Karpas-422 (cell line): ENCODE results near the gene HOXB8. TPM values are rescaled to one million over a fixed set of nuclear protein-coding genes. Genes with fewer than 3 reads are reported as not detected.
A peak's percentile ranks its signal among the peaks of the same experiment; 100 is the strongest.

Experiments used
- DNase-seq: peaks from one replicate; pipeline ENCODE4 v3.0.0-alpha.2; 2015
- H2AFZ ChIP-seq: fragments of 200-600 bp; sonication (generic); 2 replicates; pipeline ENCODE4 v1.6.1; 2014; ENCODE audit warnings: antibody characterized with exemption, low read length, mixed read lengths
- H3K27ac ChIP-seq: fragments of 200-600 bp; sonication (generic); 2 replicates; pipeline ENCODE4 v1.5.1; 2014; ENCODE audit warnings: mild to moderate bottlenecking, low read length, moderate library complexity
- H3K27me3 ChIP-seq: fragments of 200-600 bp; sonication (generic); 2 replicates; pipeline ENCODE4 v1.6.1; 2014; ENCODE audit warnings: low read length, mixed read lengths
- H3K36me3 ChIP-seq: fragments of 200-600 bp; sonication (generic); 2 replicates; pipeline ENCODE4 v1.6.1; 2014; ENCODE audit warnings: low read length, mixed read lengths; ENCODE audit not compliant: insufficient read depth
- H3K4me1 ChIP-seq: fragments of 200-600 bp; sonication (generic); 2 replicates; pipeline ENCODE4 v1.6.1; 2014; ENCODE audit warnings: mild to moderate bottlenecking, low read length, mixed read lengths
- H3K4me2 ChIP-seq: fragments of 200-600 bp; sonication (generic); 2 replicates; pipeline ENCODE4 v1.6.1; 2014; ENCODE audit warnings: low read length, low read depth, mild to moderate bottlenecking; ENCODE audit not compliant: poor library complexity, severe bottlenecking
- H3K4me3 ChIP-seq: fragments of 200-600 bp; sonication (generic); 2 replicates; pipeline ENCODE4 v1.5.1; 2014; ENCODE audit warnings: mild to moderate bottlenecking, antibody characterized with exemption, low read length, mixed read lengths
- H3K79me2 ChIP-seq: fragments of 200-600 bp; sonication (generic); 2 replicates; pipeline ENCODE4 v1.6.1; 2014; ENCODE audit warnings: mild to moderate bottlenecking, low read length, mixed read lengths
- H3K9ac ChIP-seq: fragments of 200-600 bp; sonication (generic); 2 replicates; pipeline ENCODE4 v1.6.0; 2014; ENCODE audit warnings: low read length
- H3K9me2 ChIP-seq: fragments of 200-600 bp; sonication (generic), shearing (Covaris generic); replicated peaks from 2 replicates; pipeline ENCODE4 v1.6.0; 2014; ENCODE audit warnings: mild to moderate bottlenecking, low read length, moderate library complexity; ENCODE audit not compliant: insufficient read depth
- H3K9me3 ChIP-seq: fragments of 300-700, 200-600 bp; sonication (generic); 2 replicates; pipeline ENCODE4 v1.6.1; 2014; ENCODE audit warnings: low read length, mixed read lengths
- H4K20me1 ChIP-seq: fragments of 200-600 bp; sonication (generic); 2 replicates; pipeline ENCODE4 v1.6.1; 2014; ENCODE audit warnings: mild to moderate bottlenecking, antibody characterized with exemption, low read length, low read depth; ENCODE audit not compliant: insufficient read depth
- total RNA-seq: library from RNA; depleted of rRNA; stranded (reverse); fragments of >200 nt; shearing (Covaris generic); gene quantifications from 2 replicates; pipeline ENCODE4 v1.2.3, GENCODE V29; 2014; ENCODE audit warnings: low replicate concordance

HOXB8 gene
- total RNA-seq, 1 experiment from 2014 or later = 4.2 TPM

- peaks cover 16% of the 10 kb centered on the region for H3K4me1 ChIP-seq
- no peaks in the 10 kb centered on the region for H3K36me3 ChIP-seq
- H3K79me2 ChIP-seq = no peaks in the 10 kb centered on the region
- no peak for DNase-seq
- H3K27ac ChIP-seq = no peak overlapping the region
- H3K9ac ChIP-seq = no peak overlapping the region
- no peak overlapping the region for H3K4me3 ChIP-seq
- H3K9me3 ChIP-seq = no peaks in the 10 kb centered on the region
- H3K4me2 ChIP-seq = no peak overlapping the region
- H3K9me2 ChIP-seq = no peaks in the 10 kb centered on the region
- no peaks in the 10 kb centered on the region for H4K20me1 ChIP-seq
- no peak overlapping the region for H2AFZ ChIP-seq
- no peaks in the 10 kb centered on the region for H3K27me3 ChIP-seq
These were observed 25.1 kb upstream of the HOXB8 start for GRCh38 chr17:48639982-48640857.

DNA sequence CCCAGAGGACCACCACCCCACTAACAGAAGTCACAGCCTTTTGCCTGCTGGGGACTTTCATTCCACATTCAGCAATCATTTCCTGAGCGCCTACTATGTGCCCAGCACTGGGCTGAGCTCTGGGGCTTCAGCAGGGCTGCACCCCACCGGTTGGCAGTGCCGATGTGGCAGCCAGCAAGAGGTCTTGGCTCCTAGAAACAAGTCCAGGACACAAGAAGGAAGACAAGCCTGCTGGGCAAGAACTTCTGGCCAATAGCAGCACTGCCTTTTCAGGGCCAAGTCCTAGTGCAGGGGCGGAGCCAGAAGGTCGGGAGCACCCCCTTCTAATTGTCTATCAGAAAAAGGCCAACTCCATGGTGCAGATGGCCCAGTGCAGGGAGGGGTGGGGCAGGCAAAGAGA, 24.0 kb upstream of the HOXB8 start:
- Histone ChIP-seq H3K9me2 (no peaks in the 10 kb centered on the region), H3K9me3 (no peaks in the 10 kb centered on the region), H3K4me2 (no peak overlapping the region), H2AFZ (no peak overlapping the region; the same call in 1 of the 2 replicates), H3K9ac (no peak overlapping the region), H3K27me3 (no peaks in the 10 kb centered on the region), H4K20me1 (no peaks in the 10 kb centered on the region), H3K79me2 (no peaks in the 10 kb centered on the region), H3K4me3 (no peak overlapping the region), H3K4me1 (peaks cover 21% of the 10 kb centered on the region), H3K27ac (no peak overlapping the region), H3K36me3 (no peaks in the 10 kb centered on the region)
- DNase-seq = peak; percentile 46

GRCh38 chr17:48637323-48638260, 22.5 kb upstream of the HOXB8 start:
- Histone ChIP-seq H4K20me1 (no peaks in the 10 kb centered on the region), H2AFZ (no peak overlapping the region), H3K4me2 (no peak overlapping the region), H3K9me3 (no peaks in the 10 kb centered on the region), H3K79me2 (no peaks in the 10 kb centered on the region), H3K27me3 (no peaks in the 10 kb centered on the region), H3K9me2 (no peaks in the 10 kb centered on the region), H3K9ac (no peak overlapping the region), H3K27ac (no peak overlapping the region), H3K4me3 (no peak overlapping the region), H3K4me1 (peaks cover 21% of the 10 kb centered on the region), H3K36me3 (no peaks in the 10 kb centered on the region)
- no peak for DNase-seq

DNA sequence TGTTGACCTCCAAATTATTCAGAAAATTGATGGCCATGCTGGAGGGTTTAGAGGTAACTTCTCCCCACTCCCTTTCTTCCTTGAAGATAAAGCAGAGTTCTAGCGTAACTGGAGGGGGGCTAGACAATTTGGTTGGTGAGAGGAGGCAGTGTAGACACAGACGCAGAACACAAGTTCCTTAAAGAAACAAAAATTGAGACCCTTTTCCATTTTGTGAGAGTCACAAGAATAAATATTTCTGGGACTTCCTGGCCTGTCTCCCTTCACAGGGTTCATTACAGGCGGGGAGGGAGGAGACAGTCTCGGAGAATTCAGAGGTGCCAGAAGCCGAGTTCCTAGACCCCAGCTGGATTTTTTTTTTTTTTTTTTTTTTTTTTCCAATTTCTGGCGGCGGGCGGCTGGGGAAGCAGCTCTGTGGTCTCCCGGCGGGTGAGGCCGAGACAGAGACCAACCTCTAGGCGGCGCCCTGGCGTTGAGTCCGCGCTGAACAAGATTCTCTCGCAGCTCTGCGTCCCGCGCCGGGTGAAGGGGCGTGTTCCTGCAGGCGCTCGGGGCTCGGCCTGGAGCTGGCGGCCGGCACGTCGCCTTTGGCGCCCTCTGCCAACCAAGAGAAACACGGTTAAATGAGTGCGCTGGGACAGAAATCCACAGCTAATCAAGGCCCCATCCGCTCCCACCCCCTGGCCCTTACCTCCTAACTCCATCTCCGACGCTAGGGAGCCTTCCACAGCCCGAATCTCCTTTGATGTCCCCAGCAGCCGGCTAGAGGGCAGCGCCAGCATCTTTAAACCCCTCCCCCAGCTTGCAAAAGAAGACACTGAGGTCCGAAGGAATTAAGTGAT, 21.3 kb upstream of the HOXB8 start:
- H3K36me3 ChIP-seq = no peaks in the 10 kb centered on the region
- no peaks in the 10 kb centered on the region for H3K9me3 ChIP-seq
- H4K20me1 ChIP-seq = no peaks in the 10 kb centered on the region
- no peaks in the 10 kb centered on the region for H3K79me2 ChIP-seq
- H3K27ac ChIP-seq = no peak overlapping the region
- H3K27me3 ChIP-seq = no peaks in the 10 kb centered on the region
- peak; percentile 93 for DNase-seq
- H3K4me1 ChIP-seq = peaks cover 21% of the 10 kb centered on the region
- peak overlapping the region; percentile 39 for H3K4me2 ChIP-seq
- peak overlapping the region; percentile 33 for H3K9ac ChIP-seq
- H2AFZ ChIP-seq = peak overlapping the region; percentile 75
- no peak overlapping the region for H3K4me3 ChIP-seq
- H3K9me2 ChIP-seq = no peaks in the 10 kb centered on the region

GRCh38 chr17:48634493-48635208, 19.6 kb upstream of the HOXB8 start:
- no peak for DNase-seq
- H3K27me3 ChIP-seq = no peaks in the 10 kb centered on the region
- no peaks in the 10 kb centered on the region for H3K79me2 ChIP-seq
- H4K20me1 ChIP-seq = no peaks in the 10 kb centered on the region
- no peak overlapping the region for H3K9ac ChIP-seq
- no peaks in the 10 kb centered on the region for H3K9me3 ChIP-seq
- no peak overlapping the region for H3K4me3 ChIP-seq
- no peaks in the 10 kb centered on the region for H3K36me3 ChIP-seq
- H2AFZ ChIP-seq = no peak overlapping the region
- peaks cover 21% of the 10 kb centered on the region for H3K4me1 ChIP-seq
- H3K4me2 ChIP-seq = peak overlapping the region; percentile 39
- H3K27ac ChIP-seq = no peak overlapping the region
- no peaks in the 10 kb centered on the region for H3K9me2 ChIP-seq

DNA sequence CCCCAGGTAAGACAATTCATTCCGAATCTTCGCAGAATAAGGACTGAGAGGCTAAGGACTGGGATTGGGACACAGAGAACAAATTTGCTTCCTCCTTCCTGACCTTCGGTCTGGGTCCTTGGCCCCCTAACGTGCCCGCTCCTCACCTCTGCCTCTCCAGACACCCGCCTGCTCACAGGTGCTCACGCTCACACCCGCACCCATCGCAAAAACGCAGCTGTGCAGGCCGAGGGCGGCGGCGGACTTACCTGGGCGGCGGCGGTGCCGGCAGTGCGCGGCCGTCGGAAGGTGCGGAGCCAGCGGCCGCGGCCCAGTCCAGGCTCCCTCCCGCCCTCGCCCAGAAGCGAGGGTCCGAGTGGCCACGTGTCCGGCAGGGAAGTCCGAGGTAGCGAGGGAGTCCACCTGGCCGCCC, 18.2 kb upstream of the HOXB8 start:
- H2AFZ ChIP-seq = no peak overlapping the region
- no peaks in the 10 kb centered on the region for H3K27me3 ChIP-seq
- no peak for DNase-seq
- H4K20me1 ChIP-seq = no peaks in the 10 kb centered on the region
- no peak overlapping the region for H3K27ac ChIP-seq
- no peaks in the 10 kb centered on the region for H3K36me3 ChIP-seq
- H3K9me2 ChIP-seq = no peaks in the 10 kb centered on the region
- no peaks in the 10 kb centered on the region for H3K9me3 ChIP-seq
- peaks cover 21% of the 10 kb centered on the region for H3K4me1 ChIP-seq
- no peak overlapping the region for H3K4me3 ChIP-seq
- no peak overlapping the region for H3K9ac ChIP-seq
- H3K4me2 ChIP-seq = no peak overlapping the region
- H3K79me2 ChIP-seq = no peaks in the 10 kb centered on the region

DNA sequence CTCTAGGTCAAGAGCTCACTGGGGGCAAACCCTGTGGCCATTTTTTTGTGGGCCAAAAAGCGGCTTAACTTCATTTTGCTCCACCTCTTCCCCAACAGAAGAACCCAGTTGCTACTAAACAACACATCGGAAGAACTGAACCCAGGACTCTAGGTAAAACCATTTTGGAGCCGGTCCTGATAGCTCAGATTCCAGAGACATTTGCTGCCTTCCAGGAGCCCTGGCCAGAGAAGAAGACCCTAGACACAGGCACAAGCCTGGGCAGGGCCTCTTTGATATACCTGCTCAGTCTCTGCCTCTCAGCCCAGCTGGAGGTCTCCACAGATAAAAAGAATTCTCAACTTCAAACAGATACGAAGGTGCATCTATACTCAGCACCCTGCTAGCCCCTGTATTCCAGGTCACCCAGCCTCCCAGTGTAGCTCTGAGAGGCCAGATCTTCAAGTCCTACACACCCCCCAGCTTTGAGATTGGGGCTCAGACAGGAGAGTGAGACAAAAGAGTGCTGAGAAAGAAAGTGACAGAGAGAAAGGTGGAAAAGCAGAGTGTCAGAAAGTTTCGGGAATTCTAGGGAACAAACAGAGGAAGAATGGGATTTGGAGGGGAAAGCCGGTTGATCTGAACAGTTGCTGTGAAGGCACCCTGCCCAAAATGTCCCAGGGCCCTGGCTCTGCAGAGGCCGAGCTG, 17.6 kb upstream of the HOXB8 start:
- Histone ChIP-seq H3K4me3 (no peak overlapping the region), H2AFZ (no peak overlapping the region), H3K9me3 (no peaks in the 10 kb centered on the region), H3K27me3 (no peaks in the 10 kb centered on the region), H3K4me1 (peaks cover 21% of the 10 kb centered on the region), H3K27ac (no peak overlapping the region), H4K20me1 (no peaks in the 10 kb centered on the region), H3K79me2 (no peaks in the 10 kb centered on the region), H3K9me2 (no peaks in the 10 kb centered on the region), H3K4me2 (no peak overlapping the region), H3K36me3 (no peaks in the 10 kb centered on the region), H3K9ac (no peak overlapping the region)
- no peak for DNase-seq
